ENCODE measurements around the gene C1orf122. TPM values are rescaled to one million over a fixed set of nuclear protein-coding genes. Genes with fewer than 3 reads are reported as not detected.

C1orf122 gene
- 101 TPM for polyA plus RNA-seq (2012; ENCODE audit: insufficient read depth, insufficient read length, low read depth)

DNA sequence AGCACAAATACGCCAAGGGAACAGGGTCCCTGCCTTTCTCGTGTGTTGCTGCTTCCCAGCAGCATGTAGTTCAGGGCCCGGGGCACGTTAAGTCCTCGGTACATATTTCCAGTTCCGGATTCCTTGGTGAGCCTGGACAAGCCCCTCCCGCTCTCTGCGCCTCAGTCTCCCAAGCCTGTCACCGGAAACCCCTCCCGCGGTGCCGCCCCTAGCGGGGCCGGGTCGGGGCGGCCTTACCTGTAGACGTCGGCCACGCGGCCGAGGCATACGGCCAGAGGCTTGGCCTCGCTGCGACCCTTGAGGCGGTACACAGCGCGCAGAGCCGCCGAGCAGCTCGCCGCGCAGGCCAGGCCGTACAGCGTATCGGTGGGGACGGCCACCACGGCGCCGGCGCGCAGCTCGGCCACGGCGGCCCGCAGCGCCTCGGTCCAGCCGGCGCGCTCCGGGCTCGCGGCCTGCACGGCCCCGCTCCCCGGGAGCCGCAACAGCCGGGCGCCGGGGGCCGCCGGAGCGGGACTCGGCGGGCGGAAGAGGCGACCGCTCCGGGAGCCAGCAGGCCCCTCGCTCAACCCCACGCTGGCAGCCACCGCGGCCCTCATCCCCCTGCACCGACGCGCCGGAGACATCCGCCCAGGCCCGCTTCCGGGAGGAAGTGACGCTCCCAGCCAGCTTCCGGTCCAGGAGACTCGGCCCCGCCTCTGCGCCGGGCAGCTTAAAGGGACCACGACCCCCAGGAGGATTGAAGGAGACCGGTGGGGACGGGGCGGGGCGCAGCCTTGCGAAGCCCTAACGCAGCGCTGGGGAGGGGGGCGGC lies at the start of gene C1orf122, which contains the start of gene YRDC:
C1orf122 (plus strand) TSS at position 236 of the 814 bp plus-strand sequence. CDS start 615 bp downstream, outside the sequence.
YRDC (minus strand) TSS at position 654 of the 814 bp plus-strand sequence; CDS start at position 626, 28 bp downstream.
- Histone ChIP-seq H3K36me3 (peaks cover 37% of the 10 kb centered on the region), H3K27me3 (no peaks in the 10 kb centered on the region), H3K4me1 (no peaks in the 10 kb centered on the region), H3K4me3 (ENCODE audit: low read depth, low read length) (peak within 1 kb of the TSS; percentile 84), H3K9me3 (no peaks in the 10 kb centered on the region)
- TF ChIP-seq, protein P1, sequence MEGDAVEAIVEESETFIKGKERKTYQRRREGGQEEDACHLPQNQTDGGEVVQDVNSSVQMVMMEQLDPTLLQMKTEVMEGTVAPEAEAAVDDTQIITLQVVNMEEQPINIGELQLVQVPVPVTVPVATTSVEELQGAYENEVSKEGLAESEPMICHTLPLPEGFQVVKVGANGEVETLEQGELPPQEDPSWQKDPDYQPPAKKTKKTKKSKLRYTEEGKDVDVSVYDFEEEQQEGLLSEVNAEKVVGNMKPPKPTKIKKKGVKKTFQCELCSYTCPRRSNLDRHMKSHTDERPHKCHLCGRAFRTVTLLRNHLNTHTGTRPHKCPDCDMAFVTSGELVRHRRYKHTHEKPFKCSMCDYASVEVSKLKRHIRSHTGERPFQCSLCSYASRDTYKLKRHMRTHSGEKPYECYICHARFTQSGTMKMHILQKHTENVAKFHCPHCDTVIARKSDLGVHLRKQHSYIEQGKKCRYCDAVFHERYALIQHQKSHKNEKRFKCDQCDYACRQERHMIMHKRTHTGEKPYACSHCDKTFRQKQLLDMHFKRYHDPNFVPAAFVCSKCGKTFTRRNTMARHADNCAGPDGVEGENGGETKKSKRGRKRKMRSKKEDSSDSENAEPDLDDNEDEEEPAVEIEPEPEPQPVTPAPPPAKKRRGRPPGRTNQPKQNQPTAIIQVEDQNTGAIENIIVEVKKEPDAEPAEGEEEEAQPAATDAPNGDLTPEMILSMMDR (IDR thresholded peaks at IDR 0.05; ENCODE audit: low read depth, low read length), result no peak
- peak; percentile 91 for DNase-seq

DNA sequence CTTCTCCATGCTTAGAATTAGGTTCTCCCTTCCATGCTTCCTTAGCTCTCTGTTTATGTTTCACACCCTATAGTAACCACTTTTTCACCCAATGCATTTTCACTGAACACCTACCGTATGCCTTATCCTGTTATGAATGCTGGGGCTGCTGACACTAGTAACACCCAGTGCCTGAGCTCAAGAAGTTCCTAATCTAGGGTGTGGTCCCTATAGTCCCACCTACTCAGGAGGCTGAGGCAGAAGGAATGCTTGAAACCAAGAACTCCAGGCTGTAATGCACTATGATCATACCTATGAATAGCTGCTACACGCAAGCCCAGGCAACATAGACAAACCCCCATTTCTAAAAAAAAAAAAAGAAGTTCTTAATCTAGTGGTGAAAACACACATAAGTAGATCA lies 48.1 kb upstream of the C1orf122 start:
- no peaks in the 10 kb centered on the region for H3K4me1 ChIP-seq
- H3K9me3 ChIP-seq, result no peaks in the 10 kb centered on the region
- H3K27me3 ChIP-seq, result peaks cover 34% of the 10 kb centered on the region
- TF ChIP-seq, protein P1 (IDR thresholded peaks at IDR 0.05; ENCODE audit: low read depth, low read length), result no peak
- no peak overlapping the region for H3K4me3 ChIP-seq (ENCODE audit: low read depth, low read length)
- no peak for DNase-seq
- H3K36me3 ChIP-seq, result no peaks in the 10 kb centered on the region

DNA sequence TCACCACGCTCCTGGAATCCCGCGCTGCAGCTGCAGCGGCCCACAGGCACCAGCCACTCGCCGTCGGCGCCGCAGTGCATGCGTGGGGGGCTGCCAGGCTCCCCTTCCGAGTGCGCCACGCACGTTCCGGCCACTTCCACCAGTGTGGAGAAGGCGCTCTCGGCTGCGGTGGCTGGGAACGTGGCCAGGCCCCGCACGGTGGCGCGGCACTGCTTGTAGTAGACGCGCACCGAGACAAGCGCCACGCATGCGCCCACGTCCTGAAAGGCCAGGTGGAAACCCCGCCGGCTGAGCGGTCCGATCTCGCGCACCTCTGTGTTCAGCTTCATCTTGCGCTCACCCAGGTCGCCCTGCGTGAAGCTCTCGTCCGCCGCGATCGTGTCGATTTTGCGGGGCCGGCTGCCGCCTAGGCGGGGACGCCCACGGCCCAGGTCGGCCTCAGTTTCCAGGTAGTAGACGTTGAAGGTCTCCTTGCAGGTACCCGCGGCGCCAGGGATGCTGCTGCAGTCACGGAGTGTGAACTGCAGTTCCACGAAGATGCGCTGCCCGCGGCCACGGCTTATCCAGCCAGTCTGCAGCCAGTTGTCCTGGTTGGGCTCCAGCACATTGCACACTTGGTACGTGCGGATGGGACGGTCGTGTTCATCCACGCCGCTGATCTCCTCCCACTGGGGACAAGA lies 46.0 kb upstream of the C1orf122 start:
- H3K9me3 ChIP-seq, result no peaks in the 10 kb centered on the region
- no peaks in the 10 kb centered on the region for H3K4me1 ChIP-seq
- H3K36me3 ChIP-seq, result no peaks in the 10 kb centered on the region
- DNase-seq, result no peak
- TF ChIP-seq, protein P1 (IDR thresholded peaks at IDR 0.05; ENCODE audit: low read depth, low read length), result no peak
- H3K27me3 ChIP-seq, result peaks cover 42% of the 10 kb centered on the region
- no peak overlapping the region for H3K4me3 ChIP-seq (ENCODE audit: low read depth, low read length)

DNA sequence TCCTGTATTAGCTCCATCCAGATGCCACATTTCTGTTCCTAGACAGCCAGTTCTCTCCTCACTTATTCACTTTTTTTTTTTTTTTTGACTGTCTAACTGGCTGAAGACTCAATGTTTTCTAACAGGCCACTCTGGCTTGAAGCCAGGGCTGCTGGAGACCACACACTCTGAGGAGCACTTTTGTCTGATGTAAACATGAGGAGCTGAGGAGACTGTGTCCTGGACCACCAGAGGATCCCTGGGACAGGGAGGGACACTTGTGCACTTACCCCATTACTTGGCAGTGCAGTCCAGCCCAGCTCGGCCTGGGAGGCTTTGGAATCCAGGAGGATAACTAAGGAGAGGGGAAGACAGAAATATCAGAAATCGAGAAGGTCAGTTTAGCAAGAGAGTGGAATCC lies 45.1 kb upstream of the C1orf122 start:
- TF ChIP-seq, protein P1 (IDR thresholded peaks at IDR 0.05; ENCODE audit: low read depth, low read length), result no peak
- Histone ChIP-seq H3K36me3 (no peaks in the 10 kb centered on the region), H3K27me3 (peaks cover 42% of the 10 kb centered on the region), H3K4me1 (no peaks in the 10 kb centered on the region), H3K4me3 (ENCODE audit: low read depth, low read length) (no peak overlapping the region), H3K9me3 (no peaks in the 10 kb centered on the region)
- DNase-seq, result no peak

DNA sequence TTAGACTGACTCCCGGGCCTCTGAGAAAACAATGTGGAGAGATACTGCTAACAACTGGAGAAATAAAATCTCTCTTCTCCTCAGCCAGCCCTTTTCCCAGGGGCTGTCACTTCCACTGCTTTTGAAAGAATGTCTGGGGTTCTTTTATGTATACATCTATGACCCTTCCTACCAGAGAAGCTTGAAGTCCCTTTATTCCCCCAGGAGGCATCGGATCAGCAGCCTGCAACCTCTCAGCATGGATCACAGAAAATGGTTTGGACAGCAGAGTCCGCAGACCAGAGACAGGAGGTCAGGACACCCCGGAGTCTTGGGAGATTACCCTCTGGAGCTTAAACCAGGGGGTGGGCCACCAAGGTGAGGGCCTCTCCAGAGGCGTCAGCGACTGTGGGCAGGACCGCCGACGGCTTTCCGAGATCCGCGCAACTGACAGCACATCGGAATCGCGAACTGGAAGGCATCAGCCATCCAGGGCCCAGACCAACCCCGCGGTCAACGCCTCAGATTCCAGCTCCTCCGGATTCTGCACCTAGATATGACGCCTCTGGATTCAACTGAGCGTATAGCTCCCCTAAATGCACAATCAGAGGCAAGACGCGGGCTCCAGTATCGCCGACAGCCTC lies 43.7 kb upstream of the C1orf122 start:
- peaks cover 42% of the 10 kb centered on the region for H3K27me3 ChIP-seq
- TF ChIP-seq, protein P1 (IDR thresholded peaks at IDR 0.05; ENCODE audit: low read depth, low read length), result no peak
- DNase-seq, result no peak
- H3K36me3 ChIP-seq, result no peaks in the 10 kb centered on the region
- peak overlapping the region; percentile 66 for H3K4me3 ChIP-seq (ENCODE audit: low read depth, low read length)
- H3K9me3 ChIP-seq, result no peaks in the 10 kb centered on the region
- no peaks in the 10 kb centered on the region for H3K4me1 ChIP-seq

Data from BE2C (cell line).